Vagina (tissue), 2 donors: ENCODE data around the gene COL17A1. TPM values are rescaled to one million over a fixed set of nuclear protein-coding genes. Genes with fewer than 3 reads are reported as not detected.

Experiments used
- DNase-seq, 2 donors: peaks; one replicate each; pipeline ENCODE4 v3.0.0-alpha.2; 2017; ENCODE audit errors: extremely low spot score in 2 of 2
- H3K27ac ChIP-seq: fragments of 200-600 bp; sonication (generic); one replicate; pipeline ENCODE4 v1.5.1; 2019
- H3K27me3 ChIP-seq: fragments of 200-600 bp; sonication (generic); one replicate; pipeline ENCODE4 v1.5.1; 2019
- H3K36me3 ChIP-seq, 2 donors: fragments of 200-600 bp; sonication (generic); one replicate each; pipeline ENCODE4 v1.5.1; 2017 to 2019
- H3K4me1 ChIP-seq: fragments of 200-600 bp; sonication (generic); one replicate; pipeline ENCODE4 v1.5.1; 2019
- H3K4me3 ChIP-seq, 2 donors: fragments of 200-600 bp; sonication (generic); 1 replicate in 1 of 2; 2 replicates in 1 of 2; pipeline ENCODE4 v1.5.1; 2016 to 2019
- H3K9me3 ChIP-seq: fragments of 200-600 bp; sonication (generic); one replicate; pipeline ENCODE4 v1.5.1; 2019
- CTCF ChIP-seq, 3 experiments: fragments of 450-650 bp in 2 of 3; fragments of 200-600 bp in 1 of 3; sonication (generic) in 1 of 3; IDR thresholded peaks; one replicate each; pipeline ENCODE4 v1.5.1; 2017 to 2019; ENCODE audit warnings: antibody characterized with exemption in 3 of 3, mild to moderate bottlenecking in 2 of 3, moderate library complexity in 2 of 3
- POLR2A ChIP-seq, 2 donors: fragments of 450-650 bp; IDR thresholded peaks; one replicate each; pipeline ENCODE4 v1.6.1; 2017; ENCODE audit warnings: antibody characterized with exemption in 2 of 2, mild to moderate bottlenecking in 2 of 2, moderate library complexity in 2 of 2
- POLR2AphosphoS5 ChIP-seq, 2 donors: sonication (generic); formaldehyde crosslinking; IDR thresholded peaks; one replicate each; pipeline ENCODE4 v1.9.0; 2017; ENCODE audit warnings: antibody characterized with exemption in 2 of 2, mild to moderate bottlenecking in 2 of 2, low read depth in 1 of 2; ENCODE audit not compliant: insufficient read depth in 1 of 2
- intact Hi-C: fragments of 100-400 bp; cut with DNase I; formaldehyde crosslinking; loops from one replicate; pipeline ENCODE4 v1.15.1; 2023
- total RNA-seq: library from RNA; depleted of rRNA; stranded (reverse); fragments of >200 nt; gene quantifications from one replicate; pipeline ENCODE4 v1.2.3, GENCODE V29; 2016

COL17A1 gene
- total RNA-seq, 1 donor from 2014 or later, result 149 TPM

GRCh38 chr10:104038958-104039752 is 46.5 kb downstream of the COL17A1 start:
- no peak for TF ChIP-seq CTCF (IDR thresholded peaks at IDR 0.05)
- TF ChIP-seq POLR2AphosphoS5 (IDR thresholded peaks at IDR 0.05; ENCODE audit: insufficient read depth in 1 of 2, low read depth in 1 of 2), result no peak
- no peaks in the 10 kb centered on the region for H3K9me3 ChIP-seq
- H3K27me3 ChIP-seq, result no peaks in the 10 kb centered on the region
- no peak overlapping the region for H3K4me3 ChIP-seq
- DNase-seq, result peak in 1 of 2 donors; percentile 79
- no peaks in the 10 kb centered on the region for H3K4me1 ChIP-seq
- intact Hi-C loops, result no loop called here
- no peaks in the 10 kb centered on the region for H3K36me3 ChIP-seq
- H3K27ac ChIP-seq, result no peak overlapping the region

DNA sequence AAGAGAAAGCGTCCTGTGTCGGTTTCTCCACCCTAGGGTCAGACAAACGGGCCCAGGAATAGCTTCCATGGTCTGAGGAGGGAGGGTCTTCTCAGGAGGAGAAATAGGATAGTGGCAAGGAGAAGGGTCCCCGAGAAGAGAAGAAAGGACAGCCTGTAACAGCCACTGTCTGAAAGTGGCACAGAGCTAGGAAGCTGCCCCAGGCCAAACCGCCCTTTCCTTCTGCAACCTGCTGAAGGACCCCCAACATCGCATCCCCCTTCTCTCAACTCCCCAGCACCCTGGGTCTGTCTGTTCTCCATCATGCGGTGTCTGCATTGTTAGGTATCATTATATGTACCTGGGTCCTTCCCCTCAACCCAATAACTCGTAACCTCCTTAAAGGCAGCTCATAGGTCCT is 47.1 kb downstream of the COL17A1 start:
- Histone ChIP-seq H3K4me3 (no peak overlapping the region), H3K4me1 (no peaks in the 10 kb centered on the region), H3K27ac (no peak overlapping the region), H3K27me3 (no peaks in the 10 kb centered on the region), H3K36me3 (no peaks in the 10 kb centered on the region), H3K9me3 (no peaks in the 10 kb centered on the region)
- peak; percentile 22 to 54 for DNase-seq
- intact Hi-C loops, result no loop called here
- TF ChIP-seq CTCF (IDR thresholded peaks at IDR 0.05), result no peak
- TF ChIP-seq POLR2AphosphoS5 (IDR thresholded peaks at IDR 0.05; ENCODE audit: insufficient read depth in 1 of 2, low read depth in 1 of 2), result no peak
- TF ChIP-seq POLR2A (IDR thresholded peaks at IDR 0.05), result no peak

- Histone ChIP-seq H3K4me1 (no peaks in the 10 kb centered on the region), H3K27me3 (no peaks in the 10 kb centered on the region), H3K36me3 (peaks cover 0 to 11% of the 10 kb centered on the region in 2 donors), H3K27ac (no peak overlapping the region), H3K4me3 (no peak overlapping the region), H3K9me3 (no peaks in the 10 kb centered on the region)
- intact Hi-C loops, result no loop called here
- DNase-seq, result peak; percentile 55 to 72
- no peak for TF ChIP-seq POLR2AphosphoS5 (IDR thresholded peaks at IDR 0.05; ENCODE audit: insufficient read depth in 1 of 2, low read depth in 1 of 2)
- TF ChIP-seq CTCF (IDR thresholded peaks at IDR 0.05), result no peak
- TF ChIP-seq POLR2A (IDR thresholded peaks at IDR 0.05), result no peak
Measured at GRCh38 chr10:104037261-104037951, 48.3 kb downstream of the COL17A1 start.

GRCh38 chr10:104036518-104037260 is 49.0 kb downstream of the COL17A1 start:
- TF ChIP-seq POLR2AphosphoS5 (IDR thresholded peaks at IDR 0.05; ENCODE audit: insufficient read depth in 1 of 2, low read depth in 1 of 2) (no peak), POLR2A (IDR thresholded peaks at IDR 0.05) (no peak), CTCF (IDR thresholded peaks at IDR 0.05) (no peak)
- no peaks in the 10 kb centered on the region for H3K27me3 ChIP-seq
- H3K9me3 ChIP-seq, result no peaks in the 10 kb centered on the region
- no peaks in the 10 kb centered on the region for H3K4me1 ChIP-seq
- intact Hi-C loops, result no loop called here
- H3K27ac ChIP-seq, result no peak overlapping the region
- peaks cover 0 to 18% of the 10 kb centered on the region in 2 donors for H3K36me3 ChIP-seq
- peak; percentile 72 to 81 for DNase-seq
- no peak overlapping the region for H3K4me3 ChIP-seq
